Measurements from ENCODE around the gene MPRIP.

MPRIP gene

DNA sequence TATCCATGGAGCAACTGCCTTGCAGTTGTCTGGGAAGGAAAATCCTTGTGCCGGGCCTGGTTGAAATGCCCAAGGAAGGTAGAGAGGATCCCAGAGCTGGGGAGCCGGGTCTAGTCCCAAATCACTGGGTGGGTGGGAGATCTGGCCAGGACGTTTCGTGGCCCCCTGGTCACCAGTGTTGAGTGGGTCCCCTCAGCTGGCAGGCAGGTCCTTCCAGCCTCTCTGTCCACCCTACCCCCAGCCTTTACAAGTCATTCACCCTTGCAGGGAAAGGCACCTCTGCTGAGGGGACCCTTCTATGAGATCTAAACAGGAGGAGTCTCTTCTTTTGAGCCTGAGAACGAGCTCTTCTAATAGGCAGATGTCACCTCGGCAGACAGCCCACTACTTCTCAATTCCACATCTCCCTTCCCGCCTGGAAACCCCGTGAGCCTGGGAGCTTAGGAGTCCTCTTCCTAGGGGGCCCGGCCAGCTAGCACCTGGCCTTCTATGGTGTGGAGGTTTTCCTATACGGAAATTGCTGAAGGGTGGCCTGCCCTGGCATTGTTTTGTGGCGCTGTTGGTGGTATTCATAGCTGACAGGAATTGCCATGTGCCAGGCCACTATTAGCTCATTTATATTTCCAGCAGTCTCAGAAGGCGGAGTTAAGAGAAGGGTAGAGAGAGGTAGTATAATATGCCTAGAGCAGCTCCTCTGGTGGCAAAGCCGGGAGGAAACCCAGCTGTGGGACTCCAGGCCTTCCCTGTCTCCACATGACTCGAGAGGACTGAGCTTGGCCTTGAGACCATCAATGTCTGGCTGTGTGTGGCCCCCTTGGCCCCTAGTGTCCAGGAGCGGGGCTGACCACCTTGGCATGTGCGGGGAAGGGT is 13.3 kb downstream of the MPRIP start:
- H3K27ac ChIP-seq, result no peak overlapping the region
- TF ChIP-seq ZFX (IDR thresholded peaks at IDR 0.05), result no peak
- TF ChIP-seq, protein P1, sequence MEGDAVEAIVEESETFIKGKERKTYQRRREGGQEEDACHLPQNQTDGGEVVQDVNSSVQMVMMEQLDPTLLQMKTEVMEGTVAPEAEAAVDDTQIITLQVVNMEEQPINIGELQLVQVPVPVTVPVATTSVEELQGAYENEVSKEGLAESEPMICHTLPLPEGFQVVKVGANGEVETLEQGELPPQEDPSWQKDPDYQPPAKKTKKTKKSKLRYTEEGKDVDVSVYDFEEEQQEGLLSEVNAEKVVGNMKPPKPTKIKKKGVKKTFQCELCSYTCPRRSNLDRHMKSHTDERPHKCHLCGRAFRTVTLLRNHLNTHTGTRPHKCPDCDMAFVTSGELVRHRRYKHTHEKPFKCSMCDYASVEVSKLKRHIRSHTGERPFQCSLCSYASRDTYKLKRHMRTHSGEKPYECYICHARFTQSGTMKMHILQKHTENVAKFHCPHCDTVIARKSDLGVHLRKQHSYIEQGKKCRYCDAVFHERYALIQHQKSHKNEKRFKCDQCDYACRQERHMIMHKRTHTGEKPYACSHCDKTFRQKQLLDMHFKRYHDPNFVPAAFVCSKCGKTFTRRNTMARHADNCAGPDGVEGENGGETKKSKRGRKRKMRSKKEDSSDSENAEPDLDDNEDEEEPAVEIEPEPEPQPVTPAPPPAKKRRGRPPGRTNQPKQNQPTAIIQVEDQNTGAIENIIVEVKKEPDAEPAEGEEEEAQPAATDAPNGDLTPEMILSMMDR (conservative IDR thresholded peaks at IDR 0.05), result no peak

DNA sequence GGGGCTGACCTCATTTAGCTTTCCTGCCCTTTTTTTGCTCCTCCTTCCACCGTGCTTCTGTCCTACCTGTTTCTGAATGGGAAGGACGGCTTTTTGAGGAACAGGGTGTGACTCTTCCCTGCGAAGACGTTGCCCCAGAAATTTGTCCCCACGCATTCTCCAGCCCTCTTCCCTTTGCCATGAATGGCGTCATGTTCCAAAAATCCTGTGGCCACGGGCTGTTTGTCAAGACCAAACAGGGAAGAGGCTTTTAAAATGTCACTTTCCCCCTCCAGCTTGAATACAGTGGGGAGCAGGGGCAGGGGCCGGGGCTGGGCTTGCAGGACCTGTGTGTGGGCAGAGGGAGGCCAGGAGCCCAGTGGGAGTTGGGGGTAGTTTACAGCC is 13.9 kb downstream of the MPRIP start:
- TF ChIP-seq, protein P1 (conservative IDR thresholded peaks at IDR 0.05), result no peak
- no peak for TF ChIP-seq ZFX (IDR thresholded peaks at IDR 0.05)

DNA sequence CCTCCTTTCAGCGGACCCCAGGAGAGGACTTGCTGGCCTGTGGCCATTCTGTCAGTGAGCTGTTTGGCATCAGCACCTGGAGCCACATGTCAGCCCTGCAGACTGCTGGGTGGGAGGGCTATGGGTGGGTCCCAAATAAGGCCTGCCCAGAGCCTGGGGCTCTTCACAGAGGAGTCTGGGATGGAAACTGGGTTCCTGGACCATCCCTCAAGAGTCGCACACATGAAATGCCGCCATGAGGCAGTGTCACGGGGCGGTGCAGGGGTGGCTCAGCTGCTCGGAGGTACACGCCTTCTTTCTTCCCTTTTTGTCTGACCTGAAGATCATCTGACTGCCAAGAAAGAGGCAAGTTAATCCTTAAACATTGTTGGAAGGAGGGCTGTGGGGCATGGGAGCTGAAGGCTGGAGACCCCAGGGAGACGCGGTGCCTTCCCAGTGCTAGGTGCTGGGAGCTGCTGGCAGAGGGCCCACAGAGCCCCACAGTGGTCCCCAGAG is 14.8 kb downstream of the MPRIP start:
- no peak overlapping the region for H3K27ac ChIP-seq
- TF ChIP-seq, protein P1 (conservative IDR thresholded peaks at IDR 0.05), result no peak
- no peak for TF ChIP-seq ZFX (IDR thresholded peaks at IDR 0.05)

More for the DNA sequence above, 13.9 kb downstream of the MPRIP start:
- H3K27ac ChIP-seq, result no peak overlapping the region

DNA sequence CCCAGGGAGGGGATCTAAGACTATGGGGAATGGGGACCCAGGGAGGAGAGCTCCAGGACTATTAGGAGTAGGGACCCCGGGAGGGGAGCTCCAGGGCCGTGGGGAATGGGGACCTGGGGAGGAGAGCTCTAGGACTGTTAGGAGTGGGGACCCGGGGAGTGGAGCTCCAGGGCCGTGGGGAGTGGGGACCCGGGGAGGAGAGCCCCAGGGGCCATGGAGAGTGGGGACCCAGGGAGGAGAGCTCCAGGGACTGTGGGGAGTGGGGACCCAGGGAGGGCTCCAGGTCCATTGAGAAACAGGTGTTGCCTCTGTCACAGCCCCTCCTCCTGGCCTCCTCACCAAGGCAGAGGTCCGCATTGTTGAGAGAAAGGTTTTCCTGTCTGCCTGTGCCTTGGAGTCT is 16.0 kb downstream of the MPRIP start:
- H3K27ac ChIP-seq, result no peak overlapping the region
- TF ChIP-seq ZFX (IDR thresholded peaks at IDR 0.05), result no peak
- TF ChIP-seq, protein P1 (conservative IDR thresholded peaks at IDR 0.05), result no peak

DNA sequence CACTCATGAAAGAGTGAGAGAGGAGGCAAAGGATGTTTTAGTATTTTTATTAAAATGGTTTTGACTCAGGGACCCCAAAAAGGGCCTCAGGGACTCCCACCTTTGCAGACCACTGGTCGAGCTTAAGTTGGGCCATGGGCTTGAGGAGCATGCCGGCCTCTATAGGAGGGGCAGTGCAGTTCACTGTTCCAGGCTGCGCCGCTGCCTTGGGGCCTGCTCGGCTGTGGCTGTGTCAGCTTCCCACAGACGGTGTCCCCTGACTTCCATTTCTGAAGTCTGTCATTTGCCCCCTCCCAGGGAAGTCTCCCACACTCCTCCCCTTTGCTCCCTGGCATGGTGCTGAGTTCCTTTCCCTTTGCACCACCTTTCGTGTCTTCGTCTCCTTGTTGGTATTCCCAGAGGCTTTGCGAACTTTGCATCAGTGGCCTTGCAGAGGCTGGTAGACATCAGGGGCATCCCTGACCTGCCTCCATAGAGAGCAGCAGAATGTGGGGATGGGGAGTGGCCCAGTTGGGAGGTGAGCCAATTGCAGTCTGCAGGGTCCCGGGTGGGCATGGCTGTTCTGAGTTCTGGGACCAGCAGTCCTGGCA is 17.1 kb downstream of the MPRIP start:
- no peak for TF ChIP-seq ZFX (IDR thresholded peaks at IDR 0.05)
- TF ChIP-seq, protein P1 (conservative IDR thresholded peaks at IDR 0.05), result no peak
- no peak overlapping the region for H3K27ac ChIP-seq

DNA sequence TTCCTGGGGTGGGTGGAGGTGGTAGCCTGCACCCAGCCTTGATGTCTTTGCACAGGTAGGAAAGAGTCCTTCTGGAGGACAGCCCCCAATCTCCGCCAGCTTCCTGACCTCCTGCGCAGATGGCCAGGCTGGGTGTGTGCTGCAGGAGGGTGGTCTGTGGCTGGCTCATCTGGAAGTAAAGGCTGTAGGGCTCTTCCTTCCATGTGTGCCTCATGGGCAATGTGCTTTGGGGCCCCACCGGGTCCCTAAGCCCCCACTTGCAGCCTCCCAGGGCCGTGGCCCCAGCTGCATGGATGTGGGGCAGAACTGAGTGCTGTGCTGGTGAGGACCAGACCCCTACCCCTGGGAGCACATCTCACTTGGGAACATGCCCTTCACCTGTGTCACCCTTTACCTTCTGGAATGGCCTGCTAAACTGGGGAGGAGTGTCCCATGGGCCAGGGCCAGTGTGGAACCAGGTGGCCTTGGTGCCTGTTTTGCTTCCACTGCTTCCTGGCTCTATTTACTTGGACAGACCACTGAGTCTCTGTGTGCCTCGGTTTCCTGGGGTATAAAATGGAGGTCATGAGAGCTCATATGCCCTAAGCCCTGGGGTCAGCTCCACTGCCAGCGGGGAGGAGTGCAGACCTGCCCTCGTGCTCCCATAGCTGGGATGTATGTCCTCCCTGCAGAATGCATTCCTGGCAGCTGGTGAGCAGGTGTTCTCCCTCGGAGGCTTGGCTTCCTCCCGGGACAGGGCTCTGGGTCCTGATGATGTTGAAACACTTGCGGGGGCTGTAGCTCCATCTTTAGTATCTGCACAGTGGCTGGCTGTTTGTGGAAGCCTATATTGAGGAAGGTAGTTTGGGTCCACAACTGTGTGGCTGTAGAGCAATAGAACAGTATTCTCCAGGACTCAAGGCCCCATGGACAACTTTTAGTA is 18.0 kb downstream of the MPRIP start:
- TF ChIP-seq, protein P1 (conservative IDR thresholded peaks at IDR 0.05), result no peak
- TF ChIP-seq ZFX (IDR thresholded peaks at IDR 0.05), result no peak
- no peak overlapping the region for H3K27ac ChIP-seq
